Brain pericyte (primary cell): ENCODE measurements around the gene FBXL22.

ENCODE experiments used
- DNase-seq: peaks from one replicate; pipeline ENCODE4 v3.0.0-alpha.2; 2012; ENCODE audit warnings: low read depth, low spot score

The FBXL22 gene

GRCh38 chr15:63593705-63594671 lies 3.2 kb upstream of the FBXL22 start:
- no peak for DNase-seq

GRCh38 chr15:63595065-63595464 lies 2.1 kb upstream of the FBXL22 start:
- no peak for DNase-seq

- DNase-seq = no peak
These were observed 1.5 kb upstream of the FBXL22 start for GRCh38 chr15:63595688-63596087.

- DNase-seq = no peak
These were observed 530 bp upstream of the FBXL22 start for GRCh38 chr15:63596676-63597037.

GRCh38 chr15:63597821-63598220 lies 634 bp downstream of the FBXL22 start:
- no peak for DNase-seq

GRCh38 chr15:63598473-63599400 lies 1.6 kb downstream of the FBXL22 start:
- DNase-seq = no peak

- DNase-seq = no peak
These were observed 2.3 kb downstream of the FBXL22 start for GRCh38 chr15:63599401-63600000.

- no peak for DNase-seq
These were observed 2.9 kb downstream of the FBXL22 start for GRCh38 chr15:63600001-63600615.

- DNase-seq = peak; percentile 58
These were observed 3.4 kb downstream of the FBXL22 start for GRCh38 chr15:63600616-63601025.

GRCh38 chr15:63601026-63601703 lies 4.0 kb downstream of the FBXL22 start:
- DNase-seq = no peak

- no peak for DNase-seq
These were observed 4.6 kb downstream of the FBXL22 start for GRCh38 chr15:63601704-63602185.

- DNase-seq = no peak
These were observed 5.4 kb downstream of the FBXL22 start for GRCh38 chr15:63602595-63602994.

GRCh38 chr15:63603516-63603915 lies 6.3 kb downstream of the FBXL22 start:
- no peak for DNase-seq

- no peak for DNase-seq
These were observed 7.1 kb downstream of the FBXL22 start for GRCh38 chr15:63604281-63604680.

- DNase-seq = no peak
These were observed 7.8 kb downstream of the FBXL22 start for GRCh38 chr15:63605036-63605435.

GRCh38 chr15:63605816-63606215 lies 8.6 kb downstream of the FBXL22 start:
- DNase-seq = no peak

- DNase-seq = no peak
These were observed 9.1 kb downstream of the FBXL22 start for GRCh38 chr15:63606308-63606707.

- DNase-seq = no peak
These were observed 11.8 kb downstream of the FBXL22 start for GRCh38 chr15:63608989-63609388.

GRCh38 chr15:63609448-63609847 lies 12.3 kb downstream of the FBXL22 start:
- no peak for DNase-seq

GRCh38 chr15:63610209-63610841 lies 13.1 kb downstream of the FBXL22 start:
- DNase-seq = peak; percentile 47
